Measurements from ENCODE around the gene MXRA7.

- TF ChIP-seq CTCF (IDR thresholded peaks at IDR 0.05) (no peak), POLR2AphosphoS5 (IDR thresholded peaks at IDR 0.05) (no peak), POLR2A (IDR thresholded peaks at IDR 0.05) (no peak)
These were observed 6.0 kb downstream of the MXRA7 start for GRCh38 chr17:76704805-76705204.

All from sigmoid colon (tissue), 4 donors.